Measurements from ENCODE around the gene CD164.
"Not testable (repeated sequence)": the region's sequence is repeated elsewhere in the genome, so short reads cannot be mapped to it uniquely, and the experiment has no call there.

CD164 gene

GRCh38 chr6:109342911-109343310, 39.4 kb downstream of the CD164 start:
- no peak for DNase-seq (ENCODE audit: low read depth in 2 of 2)

- no peak for DNase-seq (ENCODE audit: low read depth in 2 of 2)
Observed at GRCh38 chr6:109342506-109342905, 39.8 kb downstream of the CD164 start.

GRCh38 chr6:109340811-109341210, 41.5 kb downstream of the CD164 start:
- no peak for DNase-seq (ENCODE audit: low read depth in 2 of 2)

- DNase-seq (ENCODE audit: low read depth in 2 of 2), result no peak
Observed at GRCh38 chr6:109339906-109340678, 42.2 kb downstream of the CD164 start.

GRCh38 chr6:109336221-109336961, 45.9 kb downstream of the CD164 start:
- no peak for DNase-seq (ENCODE audit: low read depth in 2 of 2)

- not testable (repeated sequence) for DNase-seq (ENCODE audit: low read depth in 2 of 2)
Observed at GRCh38 chr6:109333870-109334269, 48.4 kb downstream of the CD164 start.

- DNase-seq (ENCODE audit: low read depth in 2 of 2), result no peak
Observed at GRCh38 chr6:109332748-109333147, 49.5 kb downstream of the CD164 start.

GRCh38 chr6:109331081-109331480, 51.2 kb downstream of the CD164 start:
- no peak for DNase-seq (ENCODE audit: low read depth in 2 of 2)

- DNase-seq (ENCODE audit: low read depth in 2 of 2), result no peak
Observed at GRCh38 chr6:109330263-109330662, 52.0 kb downstream of the CD164 start.

- DNase-seq (ENCODE audit: low read depth in 2 of 2), result no peak
Observed at GRCh38 chr6:109328629-109329028, 53.6 kb downstream of the CD164 start.

- DNase-seq (ENCODE audit: low read depth in 2 of 2), result no peak
Observed at GRCh38 chr6:109327959-109328358, 54.3 kb downstream of the CD164 start.

GRCh38 chr6:109327491-109327890, 54.8 kb downstream of the CD164 start:
- DNase-seq (ENCODE audit: low read depth in 2 of 2), result no peak

GRCh38 chr6:109326351-109326750, 55.9 kb downstream of the CD164 start:
- DNase-seq (ENCODE audit: low read depth in 2 of 2), result no peak

GRCh38 chr6:109325400-109325801, 56.9 kb downstream of the CD164 start:
- no peak for DNase-seq (ENCODE audit: low read depth in 2 of 2)

GRCh38 chr6:109323241-109323640, 59.0 kb downstream of the CD164 start:
- DNase-seq (ENCODE audit: low read depth in 2 of 2), result no peak

GRCh38 chr6:109322825-109323224, 59.4 kb downstream of the CD164 start:
- no peak for DNase-seq (ENCODE audit: low read depth in 2 of 2)

- no peak for DNase-seq (ENCODE audit: low read depth in 2 of 2)
Observed at GRCh38 chr6:109321752-109322151, 60.5 kb downstream of the CD164 start.

- DNase-seq (ENCODE audit: low read depth in 2 of 2), result no peak
Observed at GRCh38 chr6:109320072-109320471, 62.2 kb downstream of the CD164 start.

GRCh38 chr6:109318328-109318876, 63.9 kb downstream of the CD164 start:
- DNase-seq (ENCODE audit: low read depth in 2 of 2), result no peak

GRCh38 chr6:109316909-109317308, 65.4 kb downstream of the CD164 start:
- no peak for DNase-seq (ENCODE audit: low read depth in 2 of 2)
